Endothelial cell of umbilical vein (primary cell): ENCODE measurements around the gene DDHD1. TPM values are rescaled to one million over a fixed set of nuclear protein-coding genes. Genes with fewer than 3 reads are reported as not detected.

ENCODE experiments used
- BruUV-seq: library from RNA; stranded (reverse); fragments of 400-500 nt; replicated peaks from 2 replicates; lab custom pipeline; 2021; lab: Mats Ljungman, UMichigan
- CTCF ChIA-PET: fragments of 300-600, 350-600 bp; sonication (Branson Sonifier 250); formaldehyde crosslinking; loops from one replicate; lab custom pipeline; 2021; ENCODE audit warnings: antibody characterized with exemption, inconsistent platforms; lab: Charles Lee
- POLR2A ChIA-PET: fragments of 300-600, 350-600 bp; sonication (Branson Sonifier 250); formaldehyde crosslinking; loops from one replicate; lab custom pipeline; 2021; ENCODE audit warnings: antibody characterized with exemption, inconsistent platforms; lab: Charles Lee
- DNase-seq: peaks from one replicate; pipeline ENCODE4 v3.0.0-alpha.2; 2011; ENCODE audit warnings: low read depth, low spot score
- FAIRE-seq: peaks from 2 replicates; lab custom pipeline; 2011; peaks lifted over from hg19 to GRCh38; lab: Jason Lieb, UNC
- H2AFZ ChIP-seq: 2 replicates; pipeline ENCODE4 v1.6.0; 2012; ENCODE audit warnings: low read depth, low read length, control low read depth, inconsistent platforms
- H3K27ac ChIP-seq: 2 replicates; pipeline ENCODE4 v1.5.1; 2011; ENCODE audit warnings: low read depth, mild to moderate bottlenecking, control low read depth, low read length, moderate library complexity; ENCODE audit not compliant: insufficient read depth
- H3K27me3 ChIP-seq, 2 experiments: 2 replicates each; pipeline versions ENCODE4 v1.6.0 to v1.6.1; 2011; ENCODE audit warnings: low read length in 2 of 2, mixed read lengths in 1 of 2; ENCODE audit not compliant: control insufficient read depth in 2 of 2, insufficient read depth in 2 of 2
- H3K36me3 ChIP-seq, 2 experiments: 2 replicates in 1 of 2; 3 replicates in 1 of 2; pipeline ENCODE4 v1.5.1; 2011; ENCODE audit warnings: low read length in 2 of 2, mild to moderate bottlenecking in 1 of 2, moderate library complexity in 1 of 2; ENCODE audit not compliant: control insufficient read depth in 2 of 2, insufficient read depth in 2 of 2; ENCODE audit errors: extremely low read depth in 1 of 2
- H3K4me1 ChIP-seq: 3 replicates; pipeline ENCODE4 v1.5.1; 2011; ENCODE audit warnings: mild to moderate bottlenecking, low read length; ENCODE audit not compliant: control insufficient read depth, insufficient read depth; ENCODE audit errors: extremely low read depth
- H3K4me2 ChIP-seq: 2 replicates; pipeline ENCODE4 v1.6.1; 2011; ENCODE audit warnings: low read length, control low read depth, mixed read lengths; ENCODE audit not compliant: insufficient read depth
- H3K4me3 ChIP-seq, 3 experiments: fragments of 200-600 bp in 1 of 3; sonication (generic), shearing (Covaris generic) in 1 of 3; replicated peaks in 1 of 3; 2 replicates each; pipeline ENCODE4 v1.5.1; 2011 to 2016; ENCODE audit warnings: control low read depth in 3 of 3, low read length in 3 of 3, mild to moderate bottlenecking in 2 of 3, inconsistent platforms in 1 of 3, low read depth in 1 of 3, moderate library complexity in 1 of 3; ENCODE audit not compliant: insufficient read depth in 1 of 3
- H3K79me2 ChIP-seq: 2 replicates; pipeline ENCODE4 v1.6.0; 2012; ENCODE audit warnings: low read length, inconsistent platforms; ENCODE audit not compliant: control insufficient read depth, insufficient read depth
- H3K9ac ChIP-seq: replicated peaks from 2 replicates; pipeline ENCODE3; 2011; ENCODE audit warnings: low read length, control low read depth; ENCODE audit not compliant: insufficient read depth; ENCODE audit errors: extremely low read depth
- H3K9me1 ChIP-seq: replicated peaks from 3 replicates; pipeline ENCODE4 v1.6.0; 2011; ENCODE audit warnings: mild to moderate bottlenecking, low read length; ENCODE audit not compliant: control insufficient read depth, insufficient read depth; ENCODE audit errors: extremely low read depth
- H3K9me3 ChIP-seq: replicated peaks from 2 replicates; pipeline ENCODE4 v1.5.1; 2012; ENCODE audit warnings: low read length, inconsistent platforms; ENCODE audit not compliant: control insufficient read depth, insufficient read depth
- H4K20me1 ChIP-seq: replicated peaks from 2 replicates; pipeline ENCODE3; 2011; ENCODE audit warnings: mild to moderate bottlenecking, low read length; ENCODE audit not compliant: control insufficient read depth, insufficient read depth; ENCODE audit errors: extremely low read depth
- CTCF ChIP-seq, 2 donors: IDR thresholded peaks; 1 replicate in 1 of 2; 2 replicates in 1 of 2; pipeline ENCODE4 v1.5.1; 2011; ENCODE audit warnings: low read length in 2 of 2, mild to moderate bottlenecking in 2 of 2, moderate library complexity in 2 of 2, control low read depth in 1 of 2, inconsistent platforms in 1 of 2, low read depth in 1 of 2; ENCODE audit not compliant: insufficient read depth in 1 of 2; ENCODE audit errors: extremely low read depth in 1 of 2
- EZH2 ChIP-seq: IDR thresholded peaks from 2 replicates; pipeline ENCODE4 v1.6.1; 2012; ENCODE audit warnings: borderline replicate concordance, low read depth, mild to moderate bottlenecking, moderate library complexity, low read length, inconsistent platforms; ENCODE audit not compliant: severe bottlenecking
- FOS ChIP-seq: IDR thresholded peaks from 2 replicates; pipeline ENCODE4 v1.6.1; 2011; ENCODE audit warnings: mild to moderate bottlenecking, low read length, moderate library complexity, borderline replicate concordance; ENCODE audit not compliant: insufficient read depth
- GATA2 ChIP-seq: IDR thresholded peaks from 2 replicates; pipeline ENCODE4 v1.7.0; 2011; ENCODE audit warnings: low read depth, mild to moderate bottlenecking, moderate library complexity, mixed read lengths, low read length; ENCODE audit not compliant: insufficient read length, insufficient read depth
- JUN ChIP-seq: IDR thresholded peaks from 2 replicates; pipeline ENCODE4 v1.6.1; 2011; ENCODE audit warnings: borderline replicate concordance, low read depth; ENCODE audit not compliant: insufficient read length, insufficient read depth
- MAX ChIP-seq: IDR thresholded peaks from 2 replicates; pipeline ENCODE4 v1.6.1; 2011; ENCODE audit not compliant: insufficient read depth, insufficient read length
- MYC ChIP-seq: IDR thresholded peaks from one replicate; pipeline ENCODE4 v1.6.1; 2011; ENCODE audit warnings: mild to moderate bottlenecking, low read depth, low read length
- POLR2A ChIP-seq: IDR thresholded peaks from 2 replicates; pipeline ENCODE4 v1.6.1; 2012; ENCODE audit warnings: low read depth, mild to moderate bottlenecking, control low read depth, low read length
- POLR2AphosphoS5 ChIP-seq: IDR thresholded peaks from 2 replicates; pipeline ENCODE4 v1.6.1; 2012; ENCODE audit warnings: low read depth, mild to moderate bottlenecking, control low read depth, low read length, moderate library complexity; ENCODE audit not compliant: insufficient read depth
- dilution Hi-C: fragments of 300-500 bp; cut with MboI; formaldehyde crosslinking; loops from one replicate; pipeline ENCODE4 v1.15.0; 2019; ENCODE audit warnings: low sequenced_read_pairs; ENCODE audit not compliant: extremely low pct_ligation_motif_present
- intact Hi-C: fragments of 100-400 bp; cut with micrococcal nuclease; formaldehyde crosslinking; loops from one replicate; pipeline ENCODE4 v1.10.0; 2022
- polyA plus RNA-seq, 4 experiments: library from polyadenylated mRNA; depleted of rRNA in 3 of 4; stranded (reverse) in 3 of 4; unstranded in 1 of 4; fragments of >200 nt; gene quantifications; 2 replicates each; pipeline versions ENCODE4 v1.2.1 to v1.2.3, GENCODE V29; 2011 to 2012; ENCODE audit warnings: missing spikeins in 1 of 4
- total RNA-seq: library from RNA; stranded (reverse); gene quantifications from 2 replicates; pipeline ENCODE4 v1.2.3, GENCODE V29; 2021

The DDHD1 gene
- total and polyA plus RNA-seq, 2 donors (not counting 3 experiments of a cell fraction or from before 2014, with no cell fraction given) = 2.7 to 12.4 TPM

GRCh38 chr14:53016919-53017318 lies 136.2 kb downstream of the DDHD1 start:
- TF ChIP-seq POLR2AphosphoS5 (no peak), MAX (no peak), EZH2 (no peak), MYC (no peak), CTCF (IDR thresholded peaks at IDR 0.05; ENCODE audit: extremely low read depth in 1 of 2, insufficient read depth in 1 of 2, low read depth in 1 of 2, low read length in 2 of 2) (no peak), POLR2A (no peak), JUN (no peak), GATA2 (no peak), FOS (no peak)
- no peaks in the 10 kb centered on the region for H3K4me1 ChIP-seq
- no peak overlapping the region for H3K4me2 ChIP-seq
- CTCF ChIA-PET = no interaction called here
- no peak overlapping the region for H3K4me3 ChIP-seq
- no peaks in the 10 kb centered on the region for H3K79me2 ChIP-seq
- BruUV-seq = no TSS peak
- H3K9me1 ChIP-seq = no peaks in the 10 kb centered on the region
- DNase-seq = no peak
- no peak for FAIRE-seq
- H3K36me3 ChIP-seq = no peaks in the 10 kb centered on the region
- H3K9me3 ChIP-seq = no peaks in the 10 kb centered on the region
- H2AFZ ChIP-seq = no peak overlapping the region
- H3K27me3 ChIP-seq = peaks cover 0 to 5% of the 10 kb centered on the region in 2 experiments
- H4K20me1 ChIP-seq = no peaks in the 10 kb centered on the region
- dilution Hi-C loops = no loop called here
- intact Hi-C loops = no loop called here
- POLR2A ChIA-PET = no interaction called here
- no peak overlapping the region for H3K9ac ChIP-seq
- H3K27ac ChIP-seq = no peak overlapping the region
